ENCODE measurements around the gene ACOXL. TPM values are rescaled to one million over a fixed set of nuclear protein-coding genes. Genes with fewer than 3 reads are reported as not detected.

ACOXL gene
- total RNA-seq, 2 donors from 2014 or later = not detected

- DNase-seq (ENCODE audit: low spot score) (no peak), ATAC-seq (ENCODE audit: insufficient number of reproducible peaks, low FRiP score, low read depth) (no peak)
- no peaks in the 10 kb centered on the region for H3K4me1 ChIP-seq (ENCODE audit: control insufficient read depth in 1 of 2, low read depth in 2 of 2)
- H3K9me3 ChIP-seq = no peaks in the 10 kb centered on the region
- H3K27me3 ChIP-seq (replicated peaks; ENCODE audit: insufficient read depth) = no peaks in the 10 kb centered on the region
- no peaks in the 10 kb centered on the region for H3K36me3 ChIP-seq
- H3K4me3 ChIP-seq = no peak overlapping the region
- TF ChIP-seq CTCF (IDR thresholded peaks at IDR 0.05) = no peak
- no peak overlapping the region for H3K27ac ChIP-seq
These were observed 111.1 kb downstream of the ACOXL start for GRCh38 chr2:110843496-110843895.

GRCh38 chr2:110843959-110844510, 111.7 kb downstream of the ACOXL start:
- Histone ChIP-seq H3K36me3 (no peaks in the 10 kb centered on the region), H3K4me3 (no peak overlapping the region), H3K9me3 (no peaks in the 10 kb centered on the region), H3K27me3 (replicated peaks; ENCODE audit: insufficient read depth) (no peaks in the 10 kb centered on the region), H3K27ac (no peak overlapping the region), H3K4me1 (ENCODE audit: control insufficient read depth in 1 of 2, low read depth in 2 of 2) (no peaks in the 10 kb centered on the region)
- DNase-seq (ENCODE audit: low spot score) (no peak), ATAC-seq (ENCODE audit: insufficient number of reproducible peaks, low FRiP score, low read depth) (no peak)
- TF ChIP-seq CTCF (IDR thresholded peaks at IDR 0.05) = no peak

- Histone ChIP-seq H3K4me3 (no peak overlapping the region), H3K9me3 (no peaks in the 10 kb centered on the region), H3K27ac (no peak overlapping the region), H3K27me3 (replicated peaks; ENCODE audit: insufficient read depth) (no peaks in the 10 kb centered on the region), H3K36me3 (no peaks in the 10 kb centered on the region), H3K4me1 (ENCODE audit: control insufficient read depth in 1 of 2, low read depth in 2 of 2) (no peaks in the 10 kb centered on the region)
- no peak for TF ChIP-seq CTCF (IDR thresholded peaks at IDR 0.05)
- DNase-seq (ENCODE audit: low spot score) (no peak), ATAC-seq (ENCODE audit: insufficient number of reproducible peaks, low FRiP score, low read depth) (no peak)
These were observed 115.3 kb downstream of the ACOXL start for GRCh38 chr2:110847651-110848050.

GRCh38 chr2:110848071-110848470, 115.7 kb downstream of the ACOXL start:
- no peak overlapping the region for H3K27ac ChIP-seq
- no peak for TF ChIP-seq CTCF (IDR thresholded peaks at IDR 0.05)
- no peak overlapping the region for H3K4me3 ChIP-seq
- no peak for DNase-seq (ENCODE audit: low spot score)
- ATAC-seq (ENCODE audit: insufficient number of reproducible peaks, low FRiP score, low read depth) = no peak
- H3K4me1 ChIP-seq (ENCODE audit: control insufficient read depth in 1 of 2, low read depth in 2 of 2) = no peaks in the 10 kb centered on the region
- H3K36me3 ChIP-seq = no peaks in the 10 kb centered on the region
- H3K9me3 ChIP-seq = no peaks in the 10 kb centered on the region
- no peaks in the 10 kb centered on the region for H3K27me3 ChIP-seq (replicated peaks; ENCODE audit: insufficient read depth)

- no peaks in the 10 kb centered on the region for H3K36me3 ChIP-seq
- no peak overlapping the region for H3K4me3 ChIP-seq
- no peaks in the 10 kb centered on the region for H3K27me3 ChIP-seq (replicated peaks; ENCODE audit: insufficient read depth)
- H3K4me1 ChIP-seq (ENCODE audit: control insufficient read depth in 1 of 2, low read depth in 2 of 2) = no peaks in the 10 kb centered on the region
- no peaks in the 10 kb centered on the region for H3K9me3 ChIP-seq
- no peak for TF ChIP-seq CTCF (IDR thresholded peaks at IDR 0.05)
- ATAC-seq (ENCODE audit: insufficient number of reproducible peaks, low FRiP score, low read depth) (no peak), DNase-seq (ENCODE audit: low spot score) (no peak)
- H3K27ac ChIP-seq = no peak overlapping the region
These were observed 116.2 kb downstream of the ACOXL start for GRCh38 chr2:110848519-110849030.

Data from thoracic aorta (tissue), 2 donors.